GM19452 (cell line): Measurements from ENCODE around the gene TRPM3.

Experiments
- ATAC-seq: cut with Tn5 transposase; IDR thresholded peaks from one replicate; pipeline ENCODE4 v1.9.1; 2021; ENCODE audit not compliant: unreplicated experiment

TRPM3 gene

DNA sequence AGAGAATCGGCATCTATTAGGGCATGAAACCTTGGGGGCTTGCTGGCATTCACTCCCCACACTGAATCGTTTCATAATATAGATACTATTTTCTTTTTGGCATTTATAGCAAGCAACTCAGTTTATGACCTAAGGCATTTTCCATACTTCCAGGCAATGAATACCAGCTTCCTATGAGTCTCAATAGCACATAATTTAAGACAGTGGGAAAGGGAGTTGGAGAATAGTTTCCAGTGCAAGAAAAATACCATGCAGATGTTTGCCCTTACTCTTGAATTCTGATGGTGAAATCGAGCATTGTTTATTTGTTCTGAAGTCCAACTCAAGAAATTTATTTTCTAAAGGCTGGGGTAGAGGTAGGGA is 531.1 kb downstream of the TRPM3 start:
- ATAC-seq = no peak

DNA sequence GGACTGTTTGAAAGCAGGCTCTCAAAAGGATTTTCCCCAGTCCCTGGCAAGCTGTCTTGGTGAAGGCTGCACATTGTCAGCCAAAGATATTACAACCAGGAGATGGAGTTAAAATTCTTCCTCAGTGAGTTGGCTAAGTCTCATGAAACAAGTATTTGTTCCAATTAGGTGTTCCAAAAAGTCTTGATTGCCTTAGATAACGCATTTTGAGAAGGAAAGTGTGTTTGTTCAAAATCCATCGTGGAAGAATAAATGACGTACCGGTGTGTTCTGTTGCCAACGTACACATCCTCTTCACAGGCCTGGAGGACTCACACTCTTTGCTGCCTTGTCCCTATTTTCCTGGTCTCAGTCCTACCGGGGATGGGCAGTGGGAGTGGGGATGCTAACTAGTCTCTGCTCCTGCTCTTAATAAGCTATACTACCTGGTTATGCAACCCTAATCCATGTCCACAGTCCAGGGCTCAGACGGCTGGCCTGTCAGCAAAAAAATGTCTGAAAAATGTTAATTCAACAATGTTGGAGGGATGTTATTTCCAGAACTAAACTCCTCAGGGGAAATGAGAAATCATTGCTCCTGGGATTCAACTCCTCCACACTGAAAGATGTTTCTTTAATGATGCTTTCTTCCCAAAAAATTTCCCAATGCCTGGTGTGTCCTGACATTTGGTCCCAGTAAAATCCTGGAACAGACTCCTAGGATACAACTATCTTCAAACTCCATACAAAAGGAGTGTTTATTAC is 531.7 kb downstream of the TRPM3 start:
- no peak for ATAC-seq

DNA sequence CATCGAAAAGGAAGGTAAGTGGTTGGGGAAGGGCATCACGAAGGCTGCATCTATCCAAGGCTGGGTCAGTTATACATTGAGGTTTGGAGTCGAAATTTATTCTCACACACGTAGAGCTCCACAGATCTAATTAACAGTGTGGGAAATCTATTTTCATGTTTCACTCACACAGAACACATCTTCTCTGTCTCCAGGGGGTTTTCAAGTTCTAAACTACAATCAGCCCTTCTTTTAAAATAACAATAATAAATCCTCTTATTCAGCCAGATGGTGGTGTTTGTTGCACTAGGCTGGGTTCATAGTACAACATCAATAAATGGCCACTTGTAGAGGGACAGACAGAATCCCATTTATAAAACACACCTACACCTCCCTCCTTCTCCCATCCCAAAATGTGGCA is 532.4 kb downstream of the TRPM3 start:
- ATAC-seq = no peak

DNA sequence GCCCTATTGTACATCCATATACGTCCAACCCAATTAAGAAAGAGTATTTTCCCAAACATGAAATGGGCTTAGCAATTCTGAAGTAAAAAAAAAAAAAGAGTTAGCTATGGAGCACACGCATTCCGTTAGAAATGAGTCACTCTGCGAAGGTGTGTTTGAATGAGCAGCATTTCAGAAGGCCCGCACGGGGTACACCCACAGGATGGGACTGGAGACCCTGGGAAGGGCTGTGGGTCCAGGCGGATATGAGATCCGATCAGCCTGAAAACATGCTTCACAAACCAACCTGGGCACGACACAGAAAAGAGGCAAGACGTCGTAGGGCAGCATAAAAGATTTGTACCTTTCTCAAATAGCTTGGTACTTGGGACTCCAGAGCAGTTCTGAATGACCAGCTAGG is 533.0 kb downstream of the TRPM3 start:
- ATAC-seq = no peak

DNA sequence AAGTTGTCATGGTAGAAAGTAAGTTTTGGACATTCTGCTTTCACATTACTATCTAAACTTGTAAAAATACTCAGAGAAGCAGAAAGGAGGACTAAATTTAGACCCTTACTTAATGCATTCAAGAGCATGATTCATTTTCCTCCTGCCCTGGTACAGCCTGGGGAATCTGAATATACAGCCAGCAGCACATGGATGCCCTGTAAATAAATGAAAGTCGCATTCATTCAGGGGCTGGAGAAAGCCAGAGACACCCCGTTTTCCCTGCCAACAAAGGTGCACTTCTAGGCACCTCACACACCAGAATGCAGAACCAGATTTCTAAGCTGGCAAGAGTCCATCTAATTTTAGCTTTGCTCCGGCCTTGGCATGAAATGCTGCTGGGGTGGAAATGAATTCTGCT is 534.2 kb downstream of the TRPM3 start:
- no peak for ATAC-seq

DNA sequence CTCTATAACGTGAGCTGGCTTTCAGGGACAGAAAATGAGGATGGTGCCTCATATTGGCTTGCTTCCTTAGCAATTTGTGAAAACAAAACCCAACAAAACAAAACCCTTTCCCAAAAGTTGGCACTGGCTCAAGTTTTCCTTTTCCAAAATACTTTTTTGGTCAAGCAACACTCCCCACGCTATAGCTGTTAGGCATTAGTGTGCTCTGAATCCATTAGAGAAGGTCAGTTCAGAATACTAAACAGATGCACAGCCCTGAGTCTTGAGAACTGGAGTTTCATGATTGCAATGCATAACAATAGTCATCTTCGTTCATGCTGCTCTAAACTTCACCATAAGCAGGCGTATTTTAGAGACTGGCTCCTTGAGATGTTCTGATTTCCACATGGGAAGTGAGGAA is 534.9 kb downstream of the TRPM3 start:
- no peak for ATAC-seq

DNA sequence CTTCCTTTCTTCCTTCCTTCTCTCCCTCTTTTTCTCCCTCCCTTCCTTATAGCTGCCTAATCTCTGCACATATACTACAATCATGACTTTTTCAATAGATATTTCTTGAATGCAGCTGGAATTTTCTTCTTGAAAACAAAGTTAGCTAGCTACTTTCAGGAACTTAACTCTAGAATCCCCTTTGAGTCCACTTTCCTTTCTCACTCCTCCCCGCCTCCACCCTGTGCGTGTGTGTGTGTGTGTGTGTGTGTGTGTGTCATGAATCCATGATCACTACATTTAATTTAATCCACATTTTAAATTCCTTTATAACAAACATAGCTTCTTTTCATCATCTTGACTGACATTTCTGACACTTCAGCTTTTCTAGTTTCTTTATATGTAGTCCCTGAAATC is 539.5 kb downstream of the TRPM3 start:
- ATAC-seq = no peak

DNA sequence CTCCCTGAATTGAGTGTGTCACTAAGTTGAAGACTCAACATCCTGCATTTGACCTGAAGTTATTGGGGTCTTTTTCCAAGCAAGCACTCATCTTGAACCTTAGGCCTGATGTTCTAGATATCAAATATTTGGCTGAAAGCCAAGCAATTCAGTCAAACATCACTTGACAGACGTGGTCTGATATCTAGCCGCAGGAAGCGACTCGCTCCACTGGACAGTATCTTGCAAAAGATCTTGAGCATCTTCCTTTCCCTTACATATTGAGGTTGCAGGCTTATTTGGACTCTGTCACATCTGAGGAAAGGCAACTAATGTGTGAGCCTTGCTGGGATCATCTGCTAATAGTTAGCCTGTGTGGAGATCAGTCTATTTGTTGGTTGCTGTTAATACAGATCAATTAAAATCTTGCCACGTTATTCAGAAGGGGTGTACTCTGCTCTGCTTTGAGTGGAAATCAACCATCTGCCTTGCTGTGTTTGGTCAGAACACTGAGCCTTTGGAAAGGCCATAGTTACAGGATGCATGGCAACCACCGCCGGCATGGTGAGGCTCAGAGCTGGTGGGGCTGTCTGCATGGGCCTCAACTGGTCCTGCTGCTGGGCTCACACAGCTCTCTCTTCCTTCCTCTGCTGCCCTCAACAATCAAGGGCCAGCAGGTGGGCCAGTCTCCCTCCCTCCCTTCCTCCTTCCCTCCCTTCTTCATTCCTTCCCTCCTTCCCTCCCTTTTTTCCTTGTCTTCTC is 540.0 kb downstream of the TRPM3 start:
- peak; percentile 62 for ATAC-seq

DNA sequence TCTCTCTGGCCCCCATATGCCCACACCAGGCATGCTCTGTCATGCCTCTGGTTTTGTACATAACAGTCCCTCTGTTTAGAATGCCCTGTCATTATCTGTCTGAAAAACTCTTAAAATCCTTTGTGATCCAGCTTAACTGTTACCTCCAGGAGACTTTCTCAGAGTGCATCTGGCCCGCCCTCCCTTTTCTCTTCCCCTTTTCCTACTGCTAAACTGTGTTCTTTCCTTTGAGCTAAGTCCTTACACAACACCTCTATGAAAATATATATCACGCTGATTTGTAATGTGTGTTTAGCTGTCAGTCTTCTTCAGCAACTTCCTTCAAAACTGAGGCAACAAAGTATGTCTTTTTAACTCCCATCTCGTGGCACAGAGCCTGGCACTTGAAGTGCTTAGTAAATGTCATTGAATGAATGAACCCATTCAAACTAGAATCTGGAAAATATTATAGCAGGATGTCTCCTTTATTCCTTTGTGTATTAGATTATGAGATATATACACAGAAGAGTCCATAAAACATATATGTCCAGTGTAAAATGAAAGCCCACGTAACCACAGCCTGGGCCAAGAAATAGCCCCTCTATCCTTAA is 540.7 kb downstream of the TRPM3 start:
- ATAC-seq = no peak

DNA sequence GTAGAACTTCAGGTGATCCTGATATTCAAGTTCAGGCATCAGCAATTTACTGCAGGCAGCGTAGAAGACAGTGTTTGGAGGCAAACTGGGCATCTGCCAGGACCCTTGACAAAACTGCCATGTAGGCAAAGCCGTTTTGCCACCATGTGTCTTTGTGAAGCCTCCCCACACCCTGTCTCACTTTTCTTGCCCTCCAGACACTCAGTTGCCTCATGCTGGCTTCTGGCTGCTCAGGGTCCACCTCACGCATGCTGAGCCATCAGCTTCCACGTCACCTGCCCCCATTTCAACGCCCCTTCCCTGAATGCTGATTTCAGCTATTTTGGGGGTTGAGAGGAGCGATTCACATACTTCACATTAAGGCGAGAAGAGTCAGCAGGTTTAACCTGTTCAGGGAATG is 541.7 kb downstream of the TRPM3 start:
- no peak for ATAC-seq

DNA sequence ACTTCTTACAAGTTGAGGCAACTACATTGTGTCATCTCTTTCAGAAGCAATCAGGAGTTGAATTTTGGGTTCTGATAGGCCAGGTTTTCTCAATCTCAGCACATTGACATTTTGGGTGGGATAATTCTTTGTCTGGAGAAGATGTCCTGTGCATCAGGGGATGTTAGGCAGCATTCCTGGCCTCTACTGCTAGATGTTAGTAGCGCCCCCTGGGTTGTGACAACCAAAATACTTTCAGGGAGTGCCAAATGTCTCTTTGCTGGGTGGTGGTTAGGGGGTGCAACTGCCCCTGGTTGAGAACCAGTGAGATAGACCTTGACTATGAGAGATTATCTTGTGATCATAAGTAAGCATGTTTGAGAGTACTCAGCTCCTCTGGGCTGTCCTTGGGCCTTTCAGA is 542.7 kb downstream of the TRPM3 start:
- ATAC-seq = no peak

DNA sequence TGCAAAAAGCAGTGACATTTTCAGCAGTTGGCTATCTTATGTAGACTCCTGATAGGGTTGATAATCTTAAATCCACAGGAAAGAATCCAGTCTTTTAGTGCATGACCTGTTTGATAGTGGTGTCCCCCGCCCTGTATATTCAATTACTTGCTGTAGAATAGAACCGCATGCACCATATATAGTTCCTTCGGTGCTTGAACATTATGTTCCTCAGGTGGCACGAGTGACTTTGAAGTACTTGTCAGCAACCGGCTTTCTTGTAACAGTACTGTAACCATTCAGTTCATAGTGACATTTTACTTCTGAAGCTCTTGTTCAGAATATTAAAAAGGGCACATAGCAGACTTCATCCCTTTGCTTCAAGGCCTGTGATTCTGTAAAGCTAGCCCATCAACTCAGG is 543.8 kb downstream of the TRPM3 start:
- no peak for ATAC-seq

DNA sequence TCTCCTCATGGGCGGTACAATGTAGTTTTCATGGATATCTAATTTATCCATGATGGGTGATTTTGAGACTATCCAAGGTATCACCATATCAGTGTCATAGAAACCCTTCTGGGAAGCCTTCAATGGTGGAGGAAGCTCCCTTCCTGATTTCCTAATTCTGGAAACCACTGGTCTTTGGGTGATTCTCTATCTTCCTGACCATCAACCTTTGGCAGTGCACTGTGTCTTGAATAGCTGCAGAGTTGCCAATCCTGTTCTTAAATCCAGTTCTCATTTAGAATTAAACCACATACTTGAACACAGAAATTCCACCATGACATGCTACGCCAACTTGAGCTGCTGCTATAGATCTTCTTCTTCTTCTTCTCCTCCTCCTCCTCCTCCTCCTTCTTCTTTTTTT is 545.3 kb downstream of the TRPM3 start:
- no peak for ATAC-seq

DNA sequence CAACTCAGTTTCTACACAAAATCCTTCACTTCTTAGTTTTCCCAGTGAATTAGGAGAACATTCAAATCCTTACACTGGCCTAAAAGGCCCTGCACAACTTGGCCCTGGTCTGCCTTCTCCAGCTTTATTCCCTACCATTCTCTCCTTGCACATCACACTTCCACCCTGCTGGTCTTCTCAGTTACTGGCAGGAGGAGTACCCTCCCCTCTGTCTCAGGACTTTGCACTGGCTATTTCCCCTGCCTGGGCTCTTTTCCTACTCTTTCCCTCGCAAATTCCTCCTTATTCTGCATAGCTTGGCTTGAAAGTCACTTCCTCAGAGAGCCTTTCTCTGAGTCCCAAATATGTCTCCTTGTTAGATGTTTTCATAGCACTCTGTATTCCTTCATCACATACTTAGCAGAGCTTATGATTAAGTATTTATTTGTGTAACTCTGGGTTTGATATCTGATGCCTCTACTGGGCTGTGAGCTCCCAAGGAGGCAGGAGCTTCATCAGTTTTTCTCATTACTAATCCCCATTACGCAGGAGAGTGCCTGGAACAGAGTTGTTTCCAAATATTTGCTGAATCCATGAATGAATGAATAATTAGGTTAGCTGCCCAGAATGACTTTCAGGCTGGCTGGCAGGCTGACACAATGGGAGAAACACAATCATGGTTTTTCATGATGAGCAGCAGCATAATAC is 547.1 kb downstream of the TRPM3 start:
- no peak for ATAC-seq

DNA sequence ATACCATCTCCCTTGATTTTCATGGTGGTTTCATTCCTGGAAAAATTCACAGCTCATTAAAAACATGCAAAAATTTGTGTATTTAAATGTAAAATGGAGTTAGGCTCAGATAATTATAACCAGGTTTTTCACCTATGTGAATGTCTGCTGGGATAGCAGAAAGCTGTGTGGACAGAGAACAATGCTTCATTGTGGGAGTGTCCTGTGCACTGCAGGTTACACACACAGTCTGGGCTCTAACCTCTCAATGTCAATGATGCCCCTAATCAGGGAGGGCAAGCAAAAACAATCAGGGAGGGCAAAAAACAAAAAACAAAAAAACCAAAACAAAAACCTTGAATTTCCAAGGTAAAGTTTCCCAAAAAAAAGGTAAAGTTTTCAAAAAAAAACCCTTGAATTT is 548.1 kb downstream of the TRPM3 start:
- ATAC-seq = no peak

DNA sequence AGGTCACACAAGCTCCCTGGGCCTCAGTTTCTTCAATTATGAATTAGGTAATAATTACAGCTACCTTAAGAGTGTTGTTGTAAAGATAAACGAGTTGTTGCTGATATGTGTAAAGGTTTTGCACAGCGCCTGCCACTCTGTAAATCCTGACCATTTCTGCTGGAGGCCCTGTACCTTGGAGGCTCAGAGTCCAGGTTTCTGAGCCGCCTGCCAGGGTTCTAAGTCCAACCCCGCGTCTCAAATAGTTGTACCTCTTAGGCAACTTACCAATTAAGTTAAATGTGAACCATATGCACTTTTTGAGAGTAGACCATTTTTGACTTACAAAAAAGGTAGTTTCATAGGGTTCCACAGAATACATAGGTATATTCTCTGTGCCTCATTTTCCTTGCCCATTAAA is 550.2 kb downstream of the TRPM3 start:
- no peak for ATAC-seq

DNA sequence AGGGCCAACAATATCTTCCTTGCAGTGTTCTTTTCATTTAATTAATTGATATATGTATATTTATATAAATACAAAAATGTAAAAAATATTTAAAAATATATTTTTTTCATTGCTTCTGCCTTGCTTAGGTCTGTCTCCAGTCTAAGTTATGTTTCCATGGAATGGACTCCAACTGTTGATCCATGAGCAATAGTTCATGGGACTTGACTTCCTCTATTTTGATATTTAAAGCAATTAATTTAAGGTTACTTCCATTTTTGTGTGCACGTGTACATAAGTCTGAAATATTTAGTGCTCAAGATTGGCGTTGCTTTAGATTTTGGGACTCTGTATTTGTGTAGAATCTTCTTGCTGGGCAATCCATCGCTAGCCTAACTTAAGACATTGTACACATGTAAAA is 551.6 kb downstream of the TRPM3 start:
- no peak for ATAC-seq

DNA sequence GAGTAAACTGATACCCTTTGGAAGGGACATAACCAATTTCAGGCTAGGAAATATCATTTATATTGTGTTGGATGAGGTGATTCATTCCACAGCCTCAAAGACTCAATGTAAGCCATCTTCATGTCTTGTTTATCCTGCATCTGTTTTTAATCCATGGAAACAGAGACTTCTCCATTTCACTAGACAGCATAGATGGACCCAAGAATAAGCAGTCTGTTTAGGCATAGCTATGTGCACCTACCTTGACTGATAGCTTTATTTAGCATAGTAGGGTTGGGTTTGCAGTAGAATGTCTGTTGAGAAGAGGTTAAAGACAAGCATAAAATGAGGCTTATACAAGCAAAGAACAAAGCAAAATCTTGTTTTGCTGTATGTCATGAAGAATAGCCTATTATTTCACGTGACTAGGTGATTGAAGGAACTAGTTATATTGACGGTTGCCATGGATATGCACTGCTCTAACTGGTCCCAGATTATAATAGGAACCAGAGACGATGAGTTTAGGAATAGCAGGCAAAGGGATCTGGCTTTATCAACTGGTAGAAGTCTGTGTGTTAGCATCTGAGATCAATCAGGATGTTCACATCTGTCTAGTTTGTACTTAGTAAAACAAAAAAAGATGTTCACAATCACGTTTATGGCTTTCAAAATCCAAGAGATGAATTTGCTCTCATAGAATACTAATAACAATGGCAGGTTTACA is 552.2 kb downstream of the TRPM3 start:
- ATAC-seq = no peak

DNA sequence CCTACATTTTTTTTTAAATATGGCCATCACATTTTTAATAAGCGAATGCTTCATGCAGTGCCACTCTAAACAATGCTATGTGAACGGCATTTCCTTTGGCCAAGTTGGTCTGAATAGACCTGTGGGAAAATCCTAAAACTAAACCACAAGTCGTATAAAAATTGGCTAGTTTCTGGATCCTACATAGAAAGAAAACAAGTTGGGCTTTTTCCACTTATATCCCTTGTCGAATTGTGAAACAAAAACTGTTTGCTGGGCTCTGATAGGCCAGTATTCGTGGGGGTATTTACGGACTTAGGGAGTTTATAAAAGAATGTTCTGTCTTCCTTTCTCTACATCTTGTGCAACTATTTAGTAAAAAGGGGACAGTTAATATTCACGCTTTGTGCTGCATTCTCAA is 553.9 kb downstream of the TRPM3 start:
- ATAC-seq = no peak

DNA sequence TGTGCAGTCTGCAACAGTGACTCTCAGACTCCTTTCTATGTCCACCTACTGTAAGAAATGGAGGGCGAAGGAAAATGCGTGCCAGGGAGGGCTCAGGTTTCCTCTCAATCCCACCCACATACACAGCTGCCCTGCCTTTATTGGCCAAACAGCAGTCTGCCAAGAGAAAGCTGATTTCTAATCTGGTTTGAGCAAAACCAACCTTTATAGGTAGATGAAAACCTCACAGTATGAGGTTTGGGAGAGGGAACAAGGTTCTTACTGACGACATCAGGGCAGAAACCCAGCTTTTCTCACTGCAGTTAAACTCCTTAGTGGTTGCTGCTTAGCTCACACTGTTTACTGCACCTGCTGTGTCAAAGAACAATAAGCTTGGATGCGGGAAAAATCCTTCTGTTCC is 554.7 kb downstream of the TRPM3 start:
- ATAC-seq = no peak

DNA sequence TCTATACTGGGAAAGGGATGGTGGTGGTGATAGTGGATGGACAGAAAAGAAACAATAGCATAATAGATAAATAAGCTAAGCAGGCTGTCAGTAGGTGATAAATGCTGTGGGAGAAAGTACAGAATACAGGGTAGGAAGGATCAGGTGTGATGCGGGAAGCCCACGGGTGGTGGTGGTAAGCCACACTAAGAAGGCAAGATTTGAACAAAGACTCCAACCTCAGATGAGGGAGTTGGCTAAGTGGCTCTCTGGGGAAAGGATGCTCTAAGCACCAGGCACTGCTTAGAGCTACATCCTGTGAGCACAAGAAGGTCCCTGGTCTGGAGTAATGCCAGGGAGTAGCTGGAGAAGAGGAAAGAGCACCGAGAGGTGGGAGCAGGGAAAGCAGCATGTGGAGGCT is 555.4 kb downstream of the TRPM3 start:
- no peak for ATAC-seq
